NCI-H128 (cell line): Measurements from ENCODE around the gene FKBP2.

Experiments used
- DNase-seq: peaks from one replicate; lab custom pipeline; 2025; ENCODE audit not compliant: unreplicated experiment; lab: John Stamatoyannopoulos, UW

FKBP2 gene

DNA sequence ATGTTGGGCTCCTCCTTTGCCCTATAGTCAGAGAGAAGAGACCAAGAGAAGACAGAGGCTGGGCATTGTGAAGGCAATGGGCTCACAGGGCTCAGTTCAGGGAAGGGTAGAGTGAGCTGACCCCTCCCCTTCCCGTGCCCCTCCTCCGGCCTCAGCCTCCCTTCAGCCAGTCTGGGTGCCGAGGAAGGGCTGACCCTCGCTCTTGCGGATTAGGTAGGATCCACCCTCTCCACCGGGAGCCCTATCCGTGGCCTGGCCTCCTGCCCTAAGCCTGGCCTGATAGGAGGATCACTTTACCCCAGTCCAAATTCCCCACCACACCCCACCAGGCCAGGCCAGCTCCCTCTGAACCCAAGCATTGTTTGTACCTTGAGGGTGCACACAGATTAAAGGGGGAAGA is 7.7 kb downstream of the FKBP2 start:
- no peak for DNase-seq

DNA sequence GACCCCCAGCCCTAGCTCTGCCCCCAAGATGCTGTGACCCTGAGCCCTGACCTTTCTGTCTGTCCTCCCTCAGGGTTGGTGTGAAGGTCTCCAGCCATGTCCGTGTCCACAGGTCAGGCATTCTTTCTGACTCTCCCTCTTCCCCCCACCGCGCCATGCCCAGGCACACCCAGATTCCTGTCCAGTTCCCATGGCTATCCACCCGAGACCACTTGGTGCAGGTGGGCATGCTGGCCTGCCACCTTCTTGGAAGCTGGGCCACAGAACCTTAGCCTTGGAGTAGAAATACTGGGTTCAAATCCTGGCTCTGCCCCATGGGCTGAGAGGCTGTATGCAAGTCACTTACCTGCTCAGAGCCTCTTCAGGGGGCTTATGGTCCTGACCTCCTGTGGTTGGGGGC is 8.1 kb downstream of the FKBP2 start:
- no peak for DNase-seq

DNA sequence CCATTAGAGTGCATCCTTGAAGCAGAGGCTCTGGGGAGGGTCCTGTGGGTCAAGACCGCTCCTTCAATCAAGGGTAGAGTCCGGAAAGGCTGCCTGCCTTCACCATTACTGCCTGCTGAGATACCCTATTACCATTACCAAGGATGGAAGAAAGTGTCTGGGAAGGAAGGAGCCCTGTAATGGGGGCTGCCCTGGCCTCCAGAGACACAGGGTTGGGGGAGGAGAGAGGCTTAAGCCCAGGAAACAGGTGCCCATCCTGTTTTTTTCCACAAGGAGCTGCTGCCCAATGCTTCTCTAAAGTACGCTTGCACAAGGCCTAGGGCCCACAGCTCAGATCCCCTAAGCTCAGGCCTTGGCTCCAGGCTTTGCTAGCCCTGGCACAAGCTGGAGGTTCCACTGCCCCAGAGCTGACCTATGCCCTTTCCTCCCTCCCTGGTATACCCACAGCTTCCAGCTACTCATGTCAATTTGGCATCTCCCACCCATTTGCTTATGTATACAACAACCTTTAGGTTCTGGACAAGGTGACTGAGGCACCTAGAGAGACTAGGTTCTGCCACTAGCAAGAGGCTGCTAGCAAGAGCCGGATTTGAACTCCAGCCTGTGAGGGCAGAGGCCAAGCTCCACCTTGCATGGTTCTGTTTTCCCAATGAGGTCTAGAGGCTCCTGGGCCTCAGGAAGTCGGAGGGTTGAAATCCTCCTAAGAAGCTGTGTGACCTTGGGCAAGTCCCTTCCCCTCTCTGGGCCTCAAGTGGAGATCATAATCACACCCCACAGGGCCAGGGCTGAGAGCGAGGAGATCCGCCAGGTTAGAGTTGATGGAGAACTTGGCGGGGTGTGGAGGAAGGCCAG is 8.9 kb downstream of the FKBP2 start:
- no peak for DNase-seq

- DNase-seq: no peak
Observed at GRCh38 chr11:64250415-64251015, 9.6 kb downstream of the FKBP2 start.

DNA sequence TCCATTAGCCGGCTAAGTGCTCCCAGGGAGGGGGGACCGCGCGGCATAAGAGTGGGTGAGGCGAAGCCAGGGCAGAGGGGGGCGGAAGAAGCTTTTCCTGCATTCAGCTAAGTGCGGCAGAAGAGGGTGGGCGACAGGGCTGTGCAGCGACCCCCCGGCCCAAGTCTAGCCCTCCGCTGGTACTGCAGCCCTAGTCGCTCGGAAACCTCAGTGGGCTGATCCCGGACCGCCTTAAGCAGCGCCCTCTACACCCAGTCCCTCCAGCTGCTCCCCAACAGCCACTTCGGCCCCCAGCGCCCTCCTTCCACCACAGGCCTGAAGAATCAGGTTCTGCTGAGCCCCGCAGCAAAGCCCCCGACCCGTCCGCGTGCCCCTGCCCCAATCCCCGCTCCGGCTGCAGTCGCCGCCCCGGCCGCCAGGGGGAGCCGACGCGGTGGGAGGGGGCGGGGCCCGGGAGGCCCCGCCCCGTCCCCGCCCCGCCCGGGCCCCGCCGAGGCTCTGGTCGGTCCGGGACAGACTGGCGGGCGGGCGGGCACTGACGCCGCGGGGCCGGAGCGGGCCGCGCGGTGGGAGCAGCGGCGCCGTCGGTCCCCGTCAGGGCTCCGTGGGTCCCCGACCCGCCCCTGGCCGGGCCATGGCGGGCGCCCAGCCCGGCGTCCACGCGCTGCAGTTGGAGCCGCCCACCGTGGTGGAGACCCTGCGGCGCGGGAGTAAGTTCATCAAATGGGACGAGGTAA is 10.3 kb downstream of the FKBP2 start, which contains the start of gene PLCB3:
TSS of gene PLCB3 (plus strand) at position 515 of the 737 bp plus-strand sequence. CDS start at position 635, 120 bp downstream.
- DNase-seq: no peak

GRCh38 chr11:64251753-64252002 is 10.8 kb downstream of the FKBP2 start:
- DNase-seq: no peak

- no peak for DNase-seq
Observed at GRCh38 chr11:64252003-64252872, 11.3 kb downstream of the FKBP2 start.

GRCh38 chr11:64253043-64253442 is 12.1 kb downstream of the FKBP2 start:
- no peak for DNase-seq

GRCh38 chr11:64253481-64253880 is 12.6 kb downstream of the FKBP2 start:
- no peak for DNase-seq

- no peak for DNase-seq
Observed at GRCh38 chr11:64254326-64254725, 13.4 kb downstream of the FKBP2 start.

DNA sequence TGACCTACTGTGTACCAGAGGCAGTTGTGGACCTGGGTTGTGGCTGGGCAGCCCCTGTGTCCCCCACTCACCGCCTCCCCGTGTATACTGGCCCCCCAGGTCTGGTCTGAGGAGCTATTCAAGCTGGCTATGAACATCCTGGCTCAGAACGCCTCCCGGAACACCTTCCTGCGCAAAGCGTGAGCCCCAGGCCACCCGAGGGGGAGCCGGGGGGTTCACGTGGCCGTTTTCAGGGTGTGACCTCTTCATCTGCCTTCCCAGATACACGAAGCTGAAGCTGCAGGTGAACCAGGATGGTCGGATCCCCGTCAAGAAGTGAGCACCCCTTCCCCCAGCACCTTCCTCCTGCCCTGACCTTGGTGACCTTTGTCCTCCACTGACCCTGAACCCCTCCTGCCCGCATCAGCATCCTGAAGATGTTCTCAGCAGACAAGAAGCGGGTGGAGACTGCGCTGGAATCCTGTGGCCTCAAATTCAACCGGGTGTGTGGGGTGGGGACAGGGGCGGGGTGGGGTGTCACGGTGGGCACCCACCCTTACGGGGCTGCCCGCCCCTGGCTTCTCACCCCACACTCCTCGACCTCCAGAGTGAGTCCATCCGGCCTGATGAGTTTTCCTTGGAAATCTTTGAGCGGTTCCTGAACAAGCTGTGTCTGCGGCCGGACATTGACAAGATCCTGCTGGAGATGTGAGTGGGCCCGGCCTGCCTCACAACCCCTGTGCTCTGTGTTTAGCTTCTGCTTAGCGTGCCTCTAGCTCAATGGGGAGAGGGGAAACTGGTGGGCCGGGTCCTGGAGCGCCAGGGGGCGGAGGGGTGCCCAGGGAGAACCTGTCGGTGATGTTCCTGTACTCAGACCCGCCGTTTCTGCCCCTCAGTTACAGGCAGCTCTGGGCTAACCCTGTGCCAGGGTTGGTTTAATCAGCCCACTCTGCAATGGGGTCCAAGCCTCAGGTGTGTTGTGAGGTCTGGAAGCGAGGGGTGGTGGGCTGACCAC is 14.5 kb downstream of the FKBP2 start:
- no peak for DNase-seq

DNA sequence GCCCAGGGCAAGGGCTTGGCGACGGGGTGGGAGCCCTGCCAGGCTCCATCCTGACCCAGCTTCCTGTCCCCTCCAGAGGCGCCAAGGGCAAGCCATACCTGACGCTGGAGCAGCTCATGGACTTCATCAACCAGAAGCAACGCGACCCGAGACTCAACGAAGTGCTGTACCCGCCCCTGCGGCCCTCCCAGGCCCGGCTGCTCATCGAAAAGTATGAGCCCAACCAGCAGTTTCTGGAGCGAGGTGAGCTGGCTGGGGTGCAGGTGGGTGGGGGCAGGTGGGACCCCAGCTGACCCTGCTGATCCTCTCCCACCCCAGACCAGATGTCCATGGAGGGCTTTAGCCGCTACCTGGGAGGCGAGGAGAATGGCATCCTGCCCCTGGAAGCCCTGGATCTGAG is 15.4 kb downstream of the FKBP2 start:
- DNase-seq: no peak

DNA sequence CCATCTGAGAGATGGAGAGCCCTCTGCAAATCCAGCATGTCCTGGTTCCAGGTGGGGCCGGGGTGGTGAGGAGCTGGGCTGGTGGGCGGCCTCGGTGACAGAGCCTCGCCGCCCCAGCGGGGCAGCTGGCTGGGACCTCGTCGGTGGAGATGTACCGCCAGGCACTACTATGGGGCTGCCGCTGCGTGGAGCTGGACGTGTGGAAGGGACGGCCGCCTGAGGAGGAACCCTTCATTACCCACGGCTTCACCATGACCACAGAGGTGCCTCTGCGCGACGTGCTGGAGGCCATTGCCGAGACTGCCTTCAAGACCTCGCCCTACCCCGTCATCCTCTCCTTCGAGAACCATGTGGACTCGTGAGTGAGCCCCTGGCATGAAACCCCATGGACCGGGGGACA is 17.5 kb downstream of the FKBP2 start:
- no peak for DNase-seq

DNA sequence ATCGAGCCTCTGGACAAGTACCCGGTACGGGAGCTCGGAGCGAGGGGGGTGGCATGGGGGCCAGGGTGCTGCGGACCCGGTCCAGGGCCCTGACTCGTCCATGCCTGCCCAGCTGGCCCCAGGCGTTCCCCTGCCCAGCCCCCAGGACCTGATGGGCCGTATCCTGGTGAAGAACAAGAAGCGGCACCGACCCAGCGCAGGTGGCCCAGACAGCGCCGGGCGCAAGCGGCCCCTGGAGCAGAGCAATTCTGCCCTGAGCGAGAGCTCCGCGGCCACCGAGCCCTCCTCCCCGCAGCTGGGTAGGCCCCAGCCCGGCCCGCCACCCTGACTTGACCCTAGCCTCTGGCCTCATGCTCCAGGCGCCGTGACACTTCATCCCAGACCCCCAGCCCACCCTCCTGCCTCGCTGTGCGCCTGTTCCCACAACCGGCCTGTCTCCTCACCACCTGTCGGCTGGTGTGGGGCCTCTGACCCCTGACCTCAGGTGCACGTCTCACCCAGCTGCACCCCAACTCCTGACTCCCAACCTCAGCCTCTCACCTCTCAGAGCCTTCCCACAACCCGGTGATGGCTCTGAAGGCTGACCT is 18.1 kb downstream of the FKBP2 start:
- no peak for DNase-seq

GRCh38 chr11:64259533-64260067 is 18.7 kb downstream of the FKBP2 start:
- DNase-seq: no peak

DNA sequence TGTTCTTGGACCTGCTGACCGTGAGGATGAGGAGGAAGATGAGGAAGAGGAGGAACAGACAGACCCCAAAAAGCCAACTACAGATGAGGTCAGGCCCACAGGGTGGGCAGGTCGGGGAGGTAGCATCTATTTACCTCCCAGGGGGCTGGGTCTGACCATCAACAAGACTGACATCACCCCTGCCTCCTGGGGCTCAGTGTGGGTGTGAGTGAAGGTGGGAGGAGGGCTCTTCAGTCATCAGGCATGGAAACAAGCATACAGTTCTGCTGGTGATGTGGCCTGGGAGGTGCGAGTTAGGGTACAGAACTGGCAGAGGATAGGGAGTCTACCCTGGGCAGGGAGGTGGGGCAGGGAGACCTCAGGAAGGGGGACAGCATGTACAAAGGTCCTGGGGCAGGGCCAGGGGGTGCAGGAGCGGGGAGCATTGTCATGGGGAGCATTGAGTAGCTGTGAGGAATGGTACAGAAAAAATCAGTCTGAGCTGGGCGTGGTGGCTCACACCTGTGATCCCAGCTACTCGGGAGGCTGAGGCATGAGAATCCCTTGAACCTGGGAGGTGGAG is 19.3 kb downstream of the FKBP2 start:
- DNase-seq: no peak

DNA sequence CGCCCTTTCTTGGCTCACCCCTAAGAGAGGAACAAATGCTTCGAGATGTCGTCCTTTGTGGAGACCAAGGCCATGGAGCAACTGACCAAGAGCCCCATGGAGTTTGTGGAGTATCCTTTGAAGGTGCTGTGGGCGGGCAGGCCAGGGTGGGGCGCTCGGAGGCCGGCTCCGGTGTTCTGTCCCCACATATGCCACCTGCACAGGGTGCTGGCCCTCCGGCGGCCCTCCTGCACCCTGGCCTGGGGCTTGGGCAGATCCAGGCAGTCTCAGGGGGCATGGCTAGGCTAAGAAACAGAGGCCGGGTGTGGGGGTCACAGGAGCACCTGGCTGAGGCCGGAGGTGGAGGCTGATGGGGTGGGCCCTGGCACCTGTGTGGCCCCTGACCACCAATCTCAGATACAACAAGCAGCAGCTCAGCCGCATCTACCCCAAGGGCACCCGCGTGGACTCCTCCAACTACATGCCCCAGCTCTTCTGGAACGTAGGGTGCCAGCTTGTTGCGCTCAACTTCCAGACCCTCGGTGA is 20.7 kb downstream of the FKBP2 start:
- DNase-seq: no peak

GRCh38 chr11:64262271-64263002 is 21.5 kb downstream of the FKBP2 start:
- DNase-seq: no peak
